Measurements from ENCODE around the gene KIDINS220.
A peak's percentile ranks its signal among the peaks of the same experiment; 100 is the strongest.

KIDINS220 gene

DNA sequence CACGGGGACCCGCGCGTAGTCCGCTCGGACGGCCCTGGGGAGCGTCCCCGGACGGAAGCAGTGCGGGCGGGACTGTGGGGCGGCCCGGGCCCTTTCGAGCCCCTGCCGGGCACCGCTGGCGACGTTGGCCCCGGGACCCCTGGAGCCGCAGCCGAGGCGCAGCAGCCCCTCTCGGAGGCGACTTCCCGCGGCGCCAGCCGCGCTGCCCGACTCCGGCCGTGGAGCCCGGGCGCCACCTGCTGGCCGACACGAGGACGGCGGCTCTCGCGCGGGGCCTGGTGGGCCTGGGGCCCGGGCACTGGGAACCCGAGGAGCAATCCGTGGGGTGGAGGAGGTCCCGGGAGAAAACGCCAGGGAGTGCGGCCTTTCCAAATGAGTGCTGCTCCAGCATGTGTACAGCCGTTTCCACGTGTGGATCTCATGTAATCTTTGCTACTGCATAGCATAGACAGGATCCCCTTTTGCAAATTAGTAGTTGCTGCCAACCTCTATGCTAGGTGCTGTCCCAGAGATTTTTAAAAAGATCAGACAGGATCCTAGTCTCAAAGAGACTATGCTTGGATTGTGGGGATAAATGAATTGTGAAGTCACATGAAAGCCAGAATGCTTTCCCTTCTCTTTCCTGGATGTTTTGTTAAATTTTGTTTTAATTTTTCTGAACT, 151.6 kb downstream of the KIDINS220 start:
- no peak for DNase-seq

DNA sequence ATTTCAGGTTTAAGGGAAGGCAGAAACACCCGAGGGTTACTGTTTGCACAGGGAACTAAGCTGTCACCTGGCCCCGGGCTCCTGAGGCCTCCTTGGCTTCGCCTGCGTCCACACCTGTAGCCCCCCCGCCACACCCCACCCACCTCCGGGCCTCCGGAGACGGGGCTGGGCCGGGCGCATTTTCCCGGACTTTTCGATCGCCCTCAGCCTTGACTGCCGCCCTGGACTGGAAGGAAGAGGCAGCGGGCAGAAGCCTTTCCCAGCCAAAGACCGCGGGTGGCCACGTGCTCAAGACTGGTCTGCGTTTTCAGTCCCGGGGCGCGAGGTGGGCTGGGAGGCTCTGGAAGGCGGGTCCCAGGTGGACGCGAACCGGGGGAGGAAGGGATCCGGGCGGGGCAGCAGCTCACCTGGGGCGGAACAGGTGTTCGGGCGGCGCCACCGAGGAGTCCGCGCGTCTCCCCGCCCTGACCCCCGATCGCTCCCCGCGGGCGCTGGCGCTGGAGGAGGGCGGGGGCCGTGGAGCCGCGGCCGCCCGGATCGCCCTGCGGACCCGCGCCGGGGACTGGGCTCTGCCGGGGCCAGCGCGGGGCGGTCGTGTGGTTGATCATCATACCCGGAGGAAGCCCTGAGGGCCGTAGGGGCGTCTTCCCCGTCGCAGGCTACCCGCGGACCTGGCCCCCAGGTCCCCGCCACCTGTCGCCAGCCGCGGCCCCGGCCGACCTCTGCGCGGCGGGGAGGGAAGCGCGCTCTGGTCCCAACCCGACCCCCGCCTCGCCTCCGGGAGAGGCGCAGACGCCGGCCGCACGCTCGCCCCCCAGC, 152.3 kb downstream of the KIDINS220 start:
- DNase-seq: no peak

DNA sequence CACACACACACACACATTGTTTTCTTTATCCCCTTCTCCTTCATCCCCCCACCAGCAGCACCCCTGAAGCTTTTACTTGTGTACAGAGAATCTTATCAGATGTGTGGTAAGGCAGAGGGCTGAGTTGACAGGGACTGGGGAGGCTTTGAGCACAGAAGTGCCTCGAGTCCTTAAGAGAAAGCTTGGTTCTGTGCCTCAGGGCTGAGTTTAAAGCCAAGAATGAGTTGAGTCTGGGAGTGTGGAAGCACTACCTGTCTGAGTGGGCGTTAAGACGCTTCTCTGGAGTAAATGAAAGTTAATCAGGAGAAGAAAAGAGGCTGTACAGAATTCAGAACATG, 152.9 kb downstream of the KIDINS220 start:
- DNase-seq: peak; percentile 41

DNA sequence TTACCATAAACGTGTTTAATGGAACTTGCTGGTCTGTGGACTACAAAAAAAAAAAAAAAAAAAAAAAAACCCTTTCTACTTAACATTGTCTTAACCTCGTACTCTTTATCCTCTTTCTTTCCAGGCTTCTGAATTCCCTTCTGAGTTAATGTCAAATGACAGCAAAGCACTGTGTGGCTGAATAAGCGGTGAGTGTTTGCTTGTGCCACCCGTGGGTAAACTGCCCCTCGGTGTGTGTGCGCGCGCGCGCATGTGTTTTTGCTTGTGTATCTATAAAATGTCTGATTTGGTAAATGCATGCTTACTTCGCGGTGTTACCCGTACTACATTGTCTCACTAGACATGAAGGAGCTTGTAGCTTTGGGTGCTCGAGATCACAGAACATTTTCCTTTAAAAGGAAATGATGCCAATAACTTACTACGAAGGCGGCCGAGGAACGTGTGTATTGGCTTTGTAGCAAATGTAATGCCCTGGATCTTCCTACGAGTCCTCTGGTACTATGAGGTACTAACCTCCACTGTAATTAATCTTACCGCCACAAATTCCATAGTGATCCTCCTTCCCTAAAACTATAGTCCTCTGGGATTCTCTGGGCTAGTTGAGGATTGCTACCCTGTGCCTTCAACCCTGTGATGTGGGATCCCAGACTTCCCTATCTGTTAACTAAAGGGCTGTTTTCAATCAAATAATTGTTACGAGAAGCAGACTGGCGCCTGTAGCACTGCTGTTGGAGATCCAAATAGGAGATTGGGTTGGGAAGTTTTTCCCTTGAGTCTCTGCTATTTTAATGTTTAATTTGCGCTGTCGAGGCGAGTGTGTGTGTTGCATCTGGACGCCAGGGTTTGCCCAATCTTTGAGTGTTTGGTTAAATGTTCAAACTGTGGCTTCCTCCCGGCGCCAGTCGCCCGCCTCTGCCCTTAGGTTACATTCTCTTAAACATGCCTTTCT, 154.4 kb downstream of the KIDINS220 start:
- peak; percentile 38 for DNase-seq

DNA sequence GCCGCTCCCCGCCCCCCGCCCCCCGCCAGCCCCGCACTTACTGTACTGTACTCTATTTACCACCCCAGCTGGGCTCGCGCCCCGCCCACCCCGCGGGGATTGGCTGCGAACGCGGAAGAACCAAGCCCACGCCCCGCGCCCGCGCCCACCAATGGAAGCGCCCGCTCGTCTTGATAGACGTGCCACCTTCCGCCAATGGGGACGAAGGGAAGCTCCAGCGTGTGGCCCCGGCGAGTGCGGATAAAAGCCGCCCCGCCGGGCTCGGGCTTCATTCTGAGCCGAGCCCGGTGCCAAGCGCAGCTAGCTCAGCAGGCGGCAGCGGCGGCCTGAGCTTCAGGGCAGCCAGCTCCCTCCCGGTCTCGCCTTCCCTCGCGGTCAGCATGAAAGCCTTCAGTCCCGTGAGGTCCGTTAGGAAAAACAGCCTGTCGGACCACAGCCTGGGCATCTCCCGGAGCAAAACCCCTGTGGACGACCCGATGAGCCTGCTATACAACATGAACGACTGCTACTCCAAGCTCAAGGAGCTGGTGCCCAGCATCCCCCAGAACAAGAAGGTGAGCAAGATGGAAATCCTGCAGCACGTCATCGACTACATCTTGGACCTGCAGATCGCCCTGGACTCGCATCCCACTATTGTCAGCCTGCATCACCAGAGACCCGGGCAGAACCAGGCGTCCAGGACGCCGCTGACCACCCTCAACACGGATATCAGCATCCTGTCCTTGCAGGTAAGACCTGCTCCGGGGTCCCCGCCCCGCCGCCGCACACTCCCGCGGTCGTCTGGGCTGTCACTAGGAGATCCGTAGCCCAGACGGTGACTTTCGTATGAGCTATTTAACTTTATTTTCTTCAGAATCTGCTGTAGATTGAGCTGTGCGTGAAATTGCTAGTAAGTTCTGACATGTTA, 155.4 kb downstream of the KIDINS220 start, which contains the start of gene ID2:
TSS of gene ID2 (plus strand) at position 271 of the 907 bp plus-strand sequence. CDS start at position 381, 110 bp downstream.
- DNase-seq: peak; percentile 90

DNA sequence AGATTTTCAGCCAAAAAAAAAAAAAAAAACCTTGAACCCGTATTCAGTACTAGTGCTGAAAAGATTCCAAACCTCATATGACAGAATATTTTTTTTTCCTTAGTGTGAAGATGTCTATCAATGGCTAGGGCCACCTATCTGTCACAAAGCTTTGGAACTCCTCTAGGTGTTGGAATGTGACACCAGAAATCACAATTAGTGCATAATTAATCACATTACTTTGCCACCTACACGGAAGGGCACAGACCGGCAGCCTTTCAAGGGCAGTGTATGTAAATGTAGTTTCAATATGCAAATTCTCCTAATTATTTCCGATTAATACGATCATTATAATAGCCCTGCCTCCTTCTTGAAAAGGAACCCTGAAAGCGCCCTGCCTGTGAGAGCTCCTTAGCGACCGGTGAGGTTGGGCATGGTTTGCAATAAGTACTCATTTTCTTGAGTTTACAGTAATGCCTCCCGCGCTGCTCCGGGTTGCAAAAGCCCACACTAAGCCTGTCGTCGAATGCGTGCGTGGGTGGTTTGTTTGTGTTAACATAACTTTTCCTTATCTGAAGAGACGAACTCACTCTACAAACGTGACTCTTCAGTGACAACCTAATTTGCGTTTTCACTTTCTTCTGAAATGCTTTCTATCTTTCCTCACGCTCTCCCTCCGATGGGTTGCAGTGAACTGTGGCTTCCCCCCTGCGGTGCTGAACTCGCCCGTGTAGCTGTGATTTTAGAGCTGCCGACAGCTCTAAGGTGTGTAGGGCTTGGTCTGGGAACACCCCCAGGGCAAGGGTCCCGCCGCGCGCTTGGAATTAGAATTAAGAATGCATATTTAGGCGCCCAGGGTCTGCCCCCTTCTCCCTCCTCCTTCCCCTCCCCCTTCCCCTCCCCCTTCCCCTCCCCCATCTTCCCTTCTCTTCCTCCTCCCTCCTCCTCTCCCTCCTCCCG, 156.3 kb downstream of the KIDINS220 start:
- DNase-seq: peak; percentile 43

DNA sequence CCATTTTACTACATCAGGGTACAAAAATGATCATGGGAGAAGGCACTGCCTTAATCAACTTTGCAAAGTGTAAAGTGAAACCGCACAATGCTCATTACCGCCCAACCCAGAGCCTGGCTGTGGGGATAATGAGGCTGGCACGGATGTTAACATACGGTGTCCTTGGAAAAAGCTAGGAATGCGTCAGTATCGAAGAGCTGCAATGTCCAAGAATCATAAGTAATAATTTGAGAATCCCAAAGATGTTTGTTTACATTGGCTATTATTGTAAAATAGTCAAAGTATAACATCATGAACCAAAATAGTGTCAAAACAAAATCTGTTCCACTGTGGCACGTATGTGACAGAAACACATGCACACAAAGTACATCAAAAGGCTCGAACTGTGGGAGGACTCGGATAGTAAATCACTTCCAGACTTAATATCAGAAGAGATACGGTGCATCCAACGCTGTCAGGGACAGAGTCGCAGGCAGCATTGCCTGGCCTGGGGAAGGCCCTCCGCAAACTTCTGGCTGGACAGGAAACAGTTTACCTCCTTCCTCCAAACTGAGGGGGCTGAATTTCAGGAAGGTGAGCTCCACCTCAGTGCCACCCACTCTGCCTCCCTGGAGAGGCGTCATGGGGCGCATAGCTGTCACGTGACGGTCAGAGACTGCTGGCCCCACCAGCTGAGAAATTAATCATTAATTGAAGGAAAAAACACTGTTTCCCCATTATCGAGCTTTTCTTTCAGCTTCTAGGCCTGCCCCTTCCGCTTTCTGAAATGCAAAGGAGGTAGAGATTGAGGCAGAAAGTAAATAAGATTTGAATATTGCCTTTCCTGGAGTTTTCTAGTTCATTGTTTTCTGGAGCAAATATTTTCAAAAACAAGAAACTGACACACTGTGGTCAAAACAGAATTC, 157.3 kb downstream of the KIDINS220 start:
- no peak for DNase-seq

DNA sequence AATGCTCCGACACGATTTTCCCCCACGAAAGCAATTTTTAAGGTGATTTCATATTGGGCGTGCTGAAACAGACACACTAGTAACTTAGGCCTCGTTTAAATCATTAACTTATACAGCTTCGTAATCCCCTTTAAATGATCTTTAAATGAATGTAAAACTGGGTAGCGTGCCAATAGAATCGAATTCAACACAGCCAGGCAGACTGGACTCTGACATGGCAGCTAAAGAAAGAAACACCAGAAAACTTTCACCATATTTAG, 157.9 kb downstream of the KIDINS220 start:
- no peak for DNase-seq

Data from GF-D8 (cell line).